SK-N-MC (cell line): ENCODE measurements around the gene DPYD.

Experiments used
- EZH2 ChIP-seq: fragments of 200-600 bp; sonication (generic); IDR thresholded peaks from one replicate; pipeline ENCODE4 v1.6.1; 2017; ENCODE audit warnings: antibody characterized with exemption
- POLR2AphosphoS5 ChIP-seq: IDR thresholded peaks from 2 replicates; pipeline ENCODE4 v1.6.1; 2012; ENCODE audit warnings: mild to moderate bottlenecking, low read depth, low read length, borderline replicate concordance

DNA sequence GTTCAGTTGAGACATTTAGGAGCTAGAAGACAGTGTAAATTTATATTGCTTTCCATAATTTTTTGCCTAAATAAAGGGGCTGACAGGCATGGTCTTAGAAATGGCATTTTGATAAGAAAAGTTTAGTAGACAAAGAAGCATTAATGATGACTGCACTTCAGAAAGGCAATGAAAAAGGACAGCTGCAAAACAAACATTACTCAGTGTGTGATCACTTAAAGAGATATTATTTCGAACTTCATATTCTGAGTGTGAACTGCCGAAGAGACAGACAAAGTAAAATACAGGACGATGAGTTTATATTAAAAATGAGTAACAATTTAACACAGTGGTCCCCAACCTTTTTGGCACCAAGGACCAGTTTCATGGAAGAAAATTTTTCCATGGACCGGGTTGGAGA is 243.1 kb downstream of the DPYD start:
- TF ChIP-seq POLR2AphosphoS5: no peak
- no peak for TF ChIP-seq EZH2
